Retinal pigment epithelial cell (primary cell): Measurements from ENCODE around the gene LRRC59.

Experiments
- DNase-seq: peaks from one replicate; pipeline ENCODE4 v3.0.0-alpha.2; 2010; ENCODE audit warnings: low read depth
- H3K4me3 ChIP-seq: 2 replicates; pipeline ENCODE4 v1.5.1; 2011; ENCODE audit warnings: mild to moderate bottlenecking, low read length, control low read depth, moderate library complexity
- TF ChIP-seq, protein P1 (sequence below): conservative IDR thresholded peaks from 2 replicates; pipeline ENCODE4 v1.5.1; 2011; ENCODE audit warnings: low read depth, low read length, control low read depth, inconsistent platforms

Gene LRRC59

GRCh38 chr17:50350733-50351132 is 46.6 kb downstream of the LRRC59 start:
- no peak overlapping the region for H3K4me3 ChIP-seq
- no peak for DNase-seq
- TF ChIP-seq, protein P1, sequence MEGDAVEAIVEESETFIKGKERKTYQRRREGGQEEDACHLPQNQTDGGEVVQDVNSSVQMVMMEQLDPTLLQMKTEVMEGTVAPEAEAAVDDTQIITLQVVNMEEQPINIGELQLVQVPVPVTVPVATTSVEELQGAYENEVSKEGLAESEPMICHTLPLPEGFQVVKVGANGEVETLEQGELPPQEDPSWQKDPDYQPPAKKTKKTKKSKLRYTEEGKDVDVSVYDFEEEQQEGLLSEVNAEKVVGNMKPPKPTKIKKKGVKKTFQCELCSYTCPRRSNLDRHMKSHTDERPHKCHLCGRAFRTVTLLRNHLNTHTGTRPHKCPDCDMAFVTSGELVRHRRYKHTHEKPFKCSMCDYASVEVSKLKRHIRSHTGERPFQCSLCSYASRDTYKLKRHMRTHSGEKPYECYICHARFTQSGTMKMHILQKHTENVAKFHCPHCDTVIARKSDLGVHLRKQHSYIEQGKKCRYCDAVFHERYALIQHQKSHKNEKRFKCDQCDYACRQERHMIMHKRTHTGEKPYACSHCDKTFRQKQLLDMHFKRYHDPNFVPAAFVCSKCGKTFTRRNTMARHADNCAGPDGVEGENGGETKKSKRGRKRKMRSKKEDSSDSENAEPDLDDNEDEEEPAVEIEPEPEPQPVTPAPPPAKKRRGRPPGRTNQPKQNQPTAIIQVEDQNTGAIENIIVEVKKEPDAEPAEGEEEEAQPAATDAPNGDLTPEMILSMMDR: no peak

DNA sequence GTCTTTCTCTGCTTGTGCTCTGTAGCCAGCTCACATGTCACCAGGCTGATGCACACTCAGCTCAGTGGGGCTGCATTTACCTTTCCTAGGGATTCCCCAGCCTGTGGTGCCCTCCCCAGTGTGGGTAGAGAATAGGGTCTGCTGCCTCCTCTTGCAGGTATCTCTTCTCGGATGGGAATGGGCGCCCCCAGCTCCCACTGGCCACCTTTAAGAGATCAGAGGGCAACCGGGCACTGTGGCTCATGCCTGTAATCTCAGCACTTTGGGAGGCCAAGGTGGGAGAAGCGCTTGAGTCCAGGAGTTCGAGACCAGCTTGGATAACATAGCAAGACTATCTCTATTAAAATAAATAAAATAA is 48.1 kb downstream of the LRRC59 start:
- no peak overlapping the region for H3K4me3 ChIP-seq
- TF ChIP-seq, protein P1: no peak
- DNase-seq: no peak

- TF ChIP-seq, protein P1: no peak
- no peak overlapping the region for H3K4me3 ChIP-seq
- DNase-seq: no peak
Observed at GRCh38 chr17:50348522-50349242, 48.6 kb downstream of the LRRC59 start.

GRCh38 chr17:50347894-50348291 is 49.4 kb downstream of the LRRC59 start:
- H3K4me3 ChIP-seq: no peak overlapping the region
- DNase-seq: no peak
- TF ChIP-seq, protein P1: no peak

GRCh38 chr17:50347117-50347893 is 50.0 kb downstream of the LRRC59 start:
- H3K4me3 ChIP-seq: peak overlapping the region; percentile 79
- TF ChIP-seq, protein P1: no peak
- no peak for DNase-seq

GRCh38 chr17:50346313-50347116 is 50.8 kb downstream of the LRRC59 start:
- no peak for DNase-seq
- H3K4me3 ChIP-seq: peak overlapping the region; percentile 79
- TF ChIP-seq, protein P1: no peak
